Ureter (tissue), 1 donor: ENCODE results near the gene PLXNA2. TPM values are rescaled to one million over a fixed set of nuclear protein-coding genes. Genes with fewer than 3 reads are reported as not detected.
A peak's percentile ranks its signal among the peaks of the same experiment; 100 is the strongest.

ENCODE experiments used
- DNase-seq: peaks from one replicate; pipeline ENCODE4 v3.0.0-alpha.2; 2020; ENCODE audit warnings: low spot score
- total RNA-seq: library from RNA; stranded (reverse); gene quantifications from one replicate; pipeline ENCODE4 v1.2.4, GENCODE V29; 2023
- donor health status: DM: yes; HTN: yes; CAD: no.

Gene PLXNA2
- total RNA-seq, 1 donor from 2014 or later: 51.7 TPM

GRCh38 chr1:208069908-208070307 lies 174.3 kb downstream of the PLXNA2 start:
- no peak for DNase-seq

- DNase-seq: no peak
These were observed 174.9 kb downstream of the PLXNA2 start for GRCh38 chr1:208069317-208069716.

GRCh38 chr1:208068908-208069307 lies 175.3 kb downstream of the PLXNA2 start:
- DNase-seq: no peak

- DNase-seq: no peak
These were observed 175.8 kb downstream of the PLXNA2 start for GRCh38 chr1:208068407-208068806.

- DNase-seq: no peak
These were observed 177.6 kb downstream of the PLXNA2 start for GRCh38 chr1:208066583-208066982.

- DNase-seq: no peak
These were observed 178.3 kb downstream of the PLXNA2 start for GRCh38 chr1:208065862-208066261.

- DNase-seq: no peak
These were observed 182.6 kb downstream of the PLXNA2 start for GRCh38 chr1:208061632-208062031.

GRCh38 chr1:208061118-208061517 lies 183.1 kb downstream of the PLXNA2 start:
- DNase-seq: no peak

GRCh38 chr1:208060215-208060869 lies 183.8 kb downstream of the PLXNA2 start:
- no peak for DNase-seq

- DNase-seq: no peak
These were observed 184.7 kb downstream of the PLXNA2 start for GRCh38 chr1:208059409-208060001.

GRCh38 chr1:208058756-208059155 lies 185.4 kb downstream of the PLXNA2 start:
- DNase-seq: no peak

- DNase-seq: no peak
These were observed 185.9 kb downstream of the PLXNA2 start for GRCh38 chr1:208058267-208058666.

- DNase-seq: no peak
These were observed 187.1 kb downstream of the PLXNA2 start for GRCh38 chr1:208057056-208057455.

GRCh38 chr1:208055535-208055934 lies 188.6 kb downstream of the PLXNA2 start:
- no peak for DNase-seq

- no peak for DNase-seq
These were observed 189.2 kb downstream of the PLXNA2 start for GRCh38 chr1:208054911-208055379.

- no peak for DNase-seq
These were observed 189.7 kb downstream of the PLXNA2 start for GRCh38 chr1:208054485-208054884.

- no peak for DNase-seq
These were observed 190.5 kb downstream of the PLXNA2 start for GRCh38 chr1:208053661-208054060.

GRCh38 chr1:208052926-208053407 lies 191.2 kb downstream of the PLXNA2 start:
- DNase-seq: no peak

- DNase-seq: no peak
These were observed 192.0 kb downstream of the PLXNA2 start for GRCh38 chr1:208052135-208052534.

- no peak for DNase-seq
These were observed 192.5 kb downstream of the PLXNA2 start for GRCh38 chr1:208051651-208052050.

GRCh38 chr1:208048904-208049303 lies 195.3 kb downstream of the PLXNA2 start:
- DNase-seq: peak; percentile 71

GRCh38 chr1:208047975-208048374 lies 196.2 kb downstream of the PLXNA2 start:
- DNase-seq: peak; percentile 63

- peak; percentile 65 for DNase-seq
These were observed 196.7 kb downstream of the PLXNA2 start for GRCh38 chr1:208047476-208047934.
